Measurements from ENCODE around the gene PRG3.

- TF ChIP-seq, protein P1, sequence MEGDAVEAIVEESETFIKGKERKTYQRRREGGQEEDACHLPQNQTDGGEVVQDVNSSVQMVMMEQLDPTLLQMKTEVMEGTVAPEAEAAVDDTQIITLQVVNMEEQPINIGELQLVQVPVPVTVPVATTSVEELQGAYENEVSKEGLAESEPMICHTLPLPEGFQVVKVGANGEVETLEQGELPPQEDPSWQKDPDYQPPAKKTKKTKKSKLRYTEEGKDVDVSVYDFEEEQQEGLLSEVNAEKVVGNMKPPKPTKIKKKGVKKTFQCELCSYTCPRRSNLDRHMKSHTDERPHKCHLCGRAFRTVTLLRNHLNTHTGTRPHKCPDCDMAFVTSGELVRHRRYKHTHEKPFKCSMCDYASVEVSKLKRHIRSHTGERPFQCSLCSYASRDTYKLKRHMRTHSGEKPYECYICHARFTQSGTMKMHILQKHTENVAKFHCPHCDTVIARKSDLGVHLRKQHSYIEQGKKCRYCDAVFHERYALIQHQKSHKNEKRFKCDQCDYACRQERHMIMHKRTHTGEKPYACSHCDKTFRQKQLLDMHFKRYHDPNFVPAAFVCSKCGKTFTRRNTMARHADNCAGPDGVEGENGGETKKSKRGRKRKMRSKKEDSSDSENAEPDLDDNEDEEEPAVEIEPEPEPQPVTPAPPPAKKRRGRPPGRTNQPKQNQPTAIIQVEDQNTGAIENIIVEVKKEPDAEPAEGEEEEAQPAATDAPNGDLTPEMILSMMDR (IDR thresholded peaks at IDR 0.05) = no peak
- no peak for TF ChIP-seq EZH2 (IDR thresholded peaks at IDR 0.05; ENCODE audit: borderline replicate concordance, insufficient read depth, low read depth, low read length, poor library complexity, severe bottlenecking)
Observed at GRCh38 chr11:57426929-57427726, 46.2 kb upstream of the PRG3 start, which contains the start of gene SLC43A3.

Data from B cell (primary cell).